ENCODE results near the gene CBX2. TPM values are rescaled to one million over a fixed set of nuclear protein-coding genes. Genes with fewer than 3 reads are reported as not detected.
A peak's percentile ranks its signal among the peaks of the same experiment; 100 is the strongest.

The CBX2 gene
- total RNA-seq, 1 experiment from 2014 or later: 28.3 TPM

DNA sequence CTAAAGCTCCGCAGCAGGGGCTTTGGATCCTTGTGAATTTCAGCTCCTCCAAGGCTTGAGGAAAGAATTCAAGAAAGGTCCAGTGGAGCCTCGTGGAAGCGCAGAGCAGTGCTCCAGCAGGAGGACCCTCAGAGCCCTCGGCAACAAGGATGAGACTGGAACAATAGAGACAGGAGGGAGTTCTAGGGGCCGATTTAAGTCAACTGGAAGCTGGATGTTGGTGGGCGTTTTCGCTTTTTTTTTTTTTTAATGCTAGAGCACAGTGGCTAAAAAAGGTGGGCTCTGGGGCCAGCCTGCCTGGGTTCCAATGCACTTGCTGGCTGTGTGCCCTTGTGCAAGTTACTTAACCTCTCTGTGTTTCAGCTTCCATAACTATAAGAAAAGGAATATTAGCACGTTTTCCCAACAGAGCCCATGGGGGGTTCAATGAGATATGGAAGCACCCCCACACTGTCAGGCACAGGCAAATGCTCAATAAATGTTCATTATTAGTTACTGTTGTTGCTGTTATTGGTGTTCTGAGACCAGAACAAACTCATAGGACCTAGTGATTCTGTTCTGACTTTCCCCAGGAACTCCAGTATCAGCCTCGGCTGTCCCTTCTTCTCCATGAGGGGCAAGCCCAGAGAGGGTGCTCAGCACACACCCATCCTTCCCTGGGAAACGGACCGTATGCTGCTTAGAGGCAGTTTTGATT, 24.2 kb downstream of the CBX2 start:
- ATAC-seq: no peak
- POLR2A ChIA-PET: interaction anchor here (1.4 to 3.2 kb wide), 2 partner anchors 34 to 37 kb away, joined by 3 to 11 read pairs; partner anchors contain the start of gene CBX4
- H3K79me2 ChIP-seq (ENCODE audit: insufficient read depth, low read length): no peaks in the 10 kb centered on the region
- no peak for DNase-seq (ENCODE audit: low read depth, low spot score)
- peak overlapping the region; percentile 98 for H3K4me2 ChIP-seq (ENCODE audit: low read length)
- peaks cover 27 to 49% of the 10 kb centered on the region in 2 experiments for H3K4me1 ChIP-seq (ENCODE audit: control insufficient read depth in 1 of 2, insufficient read depth in 2 of 2, low read length in 2 of 2)
- H3K9me2 ChIP-seq (ENCODE audit: insufficient read depth): no peaks in the 10 kb centered on the region
- intact Hi-C loops (cut with micrococcal nuclease): no loop called here
- no peak overlapping the region for H3K4me3 ChIP-seq (replicated peaks in 1 of 2; ENCODE audit: low read depth in 1 of 2, low read length in 2 of 2)
- no peak overlapping the region for H2AFZ ChIP-seq (ENCODE audit: low read depth, low read length, poor library complexity, severe bottlenecking)
- peak overlapping the region; percentile 70; the same call in 1 of the 2 replicates for H3K9ac ChIP-seq (ENCODE audit: low read length)
- no peaks in the 10 kb centered on the region for H3K36me3 ChIP-seq (ENCODE audit: control insufficient read depth in 1 of 2, insufficient read depth in 2 of 2, low read length in 2 of 2)
- TF ChIP-seq CBX3 (IDR thresholded peaks at IDR 0.05; ENCODE audit: low read depth): no peak
- TF ChIP-seq JUND (IDR thresholded peaks at IDR 0.05): no peak
- TF ChIP-seq, protein P1, sequence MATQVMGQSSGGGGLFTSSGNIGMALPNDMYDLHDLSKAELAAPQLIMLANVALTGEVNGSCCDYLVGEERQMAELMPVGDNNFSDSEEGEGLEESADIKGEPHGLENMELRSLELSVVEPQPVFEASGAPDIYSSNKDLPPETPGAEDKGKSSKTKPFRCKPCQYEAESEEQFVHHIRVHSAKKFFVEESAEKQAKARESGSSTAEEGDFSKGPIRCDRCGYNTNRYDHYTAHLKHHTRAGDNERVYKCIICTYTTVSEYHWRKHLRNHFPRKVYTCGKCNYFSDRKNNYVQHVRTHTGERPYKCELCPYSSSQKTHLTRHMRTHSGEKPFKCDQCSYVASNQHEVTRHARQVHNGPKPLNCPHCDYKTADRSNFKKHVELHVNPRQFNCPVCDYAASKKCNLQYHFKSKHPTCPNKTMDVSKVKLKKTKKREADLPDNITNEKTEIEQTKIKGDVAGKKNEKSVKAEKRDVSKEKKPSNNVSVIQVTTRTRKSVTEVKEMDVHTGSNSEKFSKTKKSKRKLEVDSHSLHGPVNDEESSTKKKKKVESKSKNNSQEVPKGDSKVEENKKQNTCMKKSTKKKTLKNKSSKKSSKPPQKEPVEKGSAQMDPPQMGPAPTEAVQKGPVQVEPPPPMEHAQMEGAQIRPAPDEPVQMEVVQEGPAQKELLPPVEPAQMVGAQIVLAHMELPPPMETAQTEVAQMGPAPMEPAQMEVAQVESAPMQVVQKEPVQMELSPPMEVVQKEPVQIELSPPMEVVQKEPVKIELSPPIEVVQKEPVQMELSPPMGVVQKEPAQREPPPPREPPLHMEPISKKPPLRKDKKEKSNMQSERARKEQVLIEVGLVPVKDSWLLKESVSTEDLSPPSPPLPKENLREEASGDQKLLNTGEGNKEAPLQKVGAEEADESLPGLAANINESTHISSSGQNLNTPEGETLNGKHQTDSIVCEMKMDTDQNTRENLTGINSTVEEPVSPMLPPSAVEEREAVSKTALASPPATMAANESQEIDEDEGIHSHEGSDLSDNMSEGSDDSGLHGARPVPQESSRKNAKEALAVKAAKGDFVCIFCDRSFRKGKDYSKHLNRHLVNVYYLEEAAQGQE (IDR thresholded peaks at IDR 0.05; ENCODE audit: low read depth): no peak
- TF ChIP-seq SP1 (IDR thresholded peaks at IDR 0.05; ENCODE audit: low read depth): no peak
- no peak for TF ChIP-seq ZFX (IDR thresholded peaks at IDR 0.05)
- peak overlapping the region; percentile 91 for H3K27ac ChIP-seq (ENCODE audit: low read depth, low read length)
- CTCF ChIA-PET: interaction anchor here (1.1 to 2.0 kb wide), 5 partner anchors 8 to 190 kb away, joined by 3 to 11 read pairs (median 3); no protein-coding TSS in a partner anchor
- no peaks in the 10 kb centered on the region for H3K9me3 ChIP-seq (ENCODE audit: control insufficient read depth in 1 of 2, insufficient read depth in 1 of 2, low read depth in 1 of 2, low read length in 2 of 2)
- no peaks in the 10 kb centered on the region for H4K20me1 ChIP-seq (ENCODE audit: insufficient read depth)
- RAD21 ChIA-PET (ENCODE audit: low non-redundant PET in 1 of 2, low total read pairs in 2 of 2, uncharacterized antibody in 2 of 2, unreplicated experiment in 2 of 2): no interaction called here
- BruUV-seq (replicated peaks): no TSS peak
- no peaks in the 10 kb centered on the region for H3K27me3 ChIP-seq (ENCODE audit: insufficient read depth, low read length)
